HG02678 (cell line): ENCODE results near the gene RCAN3.
"Not testable (repeated sequence)": the region's sequence is repeated elsewhere in the genome, so short reads cannot be mapped to it uniquely, and the experiment has no call there.

Experiments
- ATAC-seq: cut with Tn5 transposase; IDR thresholded peaks from one replicate; pipeline ENCODE4 v1.9.1; 2021; ENCODE audit warnings: mild to moderate bottlenecking, moderate library complexity; ENCODE audit not compliant: unreplicated experiment

Gene RCAN3

GRCh38 chr1:24548070-24548469 lies 45.4 kb downstream of the RCAN3 start:
- no peak for ATAC-seq

DNA sequence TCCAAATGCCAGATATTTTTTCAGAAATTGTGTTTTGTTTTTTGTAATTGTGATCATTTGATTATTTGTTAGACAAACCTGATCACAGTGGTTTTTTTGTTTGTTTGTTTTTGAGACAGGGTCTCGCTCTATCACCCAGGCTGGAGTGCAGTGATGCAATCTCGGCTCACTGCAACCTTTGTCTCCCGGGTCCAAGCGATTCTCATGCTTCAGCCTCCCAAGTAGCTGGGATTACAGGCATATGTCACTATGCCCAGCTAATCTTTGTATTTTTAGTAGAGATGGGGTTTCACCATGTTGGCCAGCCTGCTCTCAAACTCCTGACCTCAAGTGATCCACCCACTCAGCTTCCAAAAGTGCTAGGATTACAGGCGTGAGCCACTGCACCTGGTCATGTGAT lies 46.6 kb downstream of the RCAN3 start:
- ATAC-seq = not testable (repeated sequence)

GRCh38 chr1:24551290-24551959 lies 48.8 kb downstream of the RCAN3 start:
- ATAC-seq = no peak

DNA sequence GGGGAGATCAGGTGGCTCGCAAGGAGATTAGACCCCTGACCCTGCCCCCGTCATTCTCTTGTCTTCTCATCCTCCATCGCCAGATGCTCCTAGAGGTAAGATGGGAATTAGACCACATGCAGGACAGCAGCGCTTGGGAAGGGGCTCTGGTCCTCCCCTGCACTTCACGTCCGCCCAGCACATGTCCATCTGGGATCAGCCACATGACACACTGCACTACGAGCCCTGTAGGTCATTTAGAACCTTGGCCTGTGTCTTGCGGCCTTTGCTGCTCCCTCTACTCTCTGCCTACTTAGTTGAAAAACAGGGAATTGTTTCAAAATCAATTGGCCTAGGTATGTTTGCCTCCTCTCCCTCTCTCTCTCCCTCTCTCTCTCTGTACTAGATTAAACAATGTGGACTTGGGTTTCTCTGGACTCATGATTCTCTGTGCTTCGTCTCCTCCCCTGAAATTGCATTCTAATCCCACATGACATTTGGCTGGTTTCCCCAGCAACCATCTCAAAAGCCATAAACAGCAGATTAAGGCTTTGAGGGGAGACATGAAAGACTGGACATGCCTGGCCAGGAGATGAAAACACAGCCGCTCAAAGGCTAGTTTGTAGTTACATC lies 49.4 kb downstream of the RCAN3 start:
- no peak for ATAC-seq

- ATAC-seq = no peak
Observed at GRCh38 chr1:24553931-24554330, 51.3 kb downstream of the RCAN3 start.

DNA sequence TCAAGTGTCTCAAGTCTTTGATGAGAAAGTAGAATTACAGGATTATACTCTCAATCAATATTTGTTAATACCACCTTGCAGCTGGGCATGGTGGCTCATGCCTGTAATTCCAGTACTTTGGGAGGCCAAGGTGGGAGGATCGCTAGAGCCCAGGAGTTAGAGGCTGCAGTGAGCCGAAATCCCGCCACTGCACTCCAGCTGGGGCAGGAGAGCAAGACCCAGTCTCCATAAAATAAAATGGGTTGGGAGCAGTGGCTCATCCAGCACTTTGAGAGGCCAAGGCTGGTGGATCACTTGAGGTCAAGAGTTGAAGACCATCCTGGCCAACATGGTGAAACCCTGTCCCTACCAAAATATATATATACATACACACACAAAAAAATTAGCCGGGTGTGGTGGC lies 52.1 kb downstream of the RCAN3 start:
- ATAC-seq = no peak

GRCh38 chr1:24555591-24556413 lies 53.2 kb downstream of the RCAN3 start, which contains the start of gene NCMAP:
Gene NCMAP, plus strand, starts transcription at chr1:24556087. Its CDS starts 39,344 bp downstream, at chr1:24595431.
- ATAC-seq = no peak

DNA sequence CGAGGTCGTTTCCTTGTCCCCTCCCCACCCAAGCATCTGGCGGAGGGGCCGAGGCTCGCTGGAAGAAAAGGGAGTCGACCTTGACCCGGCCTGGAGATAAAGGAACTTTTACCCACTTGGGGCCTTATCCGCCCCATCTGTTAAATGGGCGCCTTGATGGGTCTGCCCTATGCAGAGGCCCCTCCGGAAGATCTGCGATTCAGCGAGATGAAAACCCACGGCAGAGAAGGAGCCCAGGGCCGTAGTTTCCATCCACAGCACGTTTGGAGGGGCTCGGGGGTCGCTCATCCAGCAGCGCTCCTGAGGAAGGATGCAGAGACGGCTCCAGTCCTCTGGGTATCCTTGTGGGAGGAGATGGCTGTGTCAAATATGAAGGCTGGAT lies 53.8 kb downstream of the RCAN3 start:
- ATAC-seq = no peak

- no peak for ATAC-seq
Observed at GRCh38 chr1:24557220-24557619, 54.6 kb downstream of the RCAN3 start.

DNA sequence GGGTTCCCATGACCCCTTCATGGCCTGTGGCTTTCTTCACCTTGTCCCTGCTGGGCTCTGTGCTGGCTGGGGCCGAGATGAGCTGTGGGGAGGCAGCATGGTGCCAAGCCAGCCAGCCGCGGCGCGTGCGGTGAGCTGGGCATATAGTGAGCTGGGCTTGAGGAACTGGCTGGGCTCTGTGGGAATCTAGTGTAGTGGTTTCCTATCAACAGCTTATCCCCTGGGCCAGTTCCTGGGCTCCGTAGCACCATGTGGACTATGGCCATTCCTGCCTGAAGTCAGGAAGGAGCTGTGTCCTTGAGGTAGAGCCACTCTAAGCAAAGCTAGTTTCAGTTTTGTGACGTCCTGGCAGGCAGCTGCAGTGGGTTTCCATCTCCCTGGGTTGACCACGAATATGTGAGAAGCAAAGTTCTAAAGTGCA lies 55.1 kb downstream of the RCAN3 start:
- no peak for ATAC-seq

DNA sequence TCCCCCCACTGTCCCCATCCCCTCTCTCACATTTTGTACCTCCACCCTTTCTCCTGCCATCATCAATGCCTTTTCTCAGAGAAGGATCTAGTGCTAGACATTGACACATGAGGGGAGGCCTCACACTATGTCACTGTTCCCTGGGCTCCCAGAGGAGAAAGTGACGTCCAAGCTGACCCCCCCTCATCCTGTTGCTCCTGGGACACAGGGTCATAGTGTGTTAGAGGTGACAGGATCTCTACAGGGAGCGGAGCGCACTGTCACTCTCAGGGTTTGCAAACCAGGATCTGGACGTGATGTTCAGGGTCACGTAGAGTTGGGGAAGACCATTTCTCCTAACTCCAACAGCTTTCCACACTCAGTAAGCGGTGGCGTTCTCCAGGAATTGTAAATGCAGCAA lies 55.8 kb downstream of the RCAN3 start:
- no peak for ATAC-seq

GRCh38 chr1:24558902-24559791 lies 56.5 kb downstream of the RCAN3 start:
- no peak for ATAC-seq

DNA sequence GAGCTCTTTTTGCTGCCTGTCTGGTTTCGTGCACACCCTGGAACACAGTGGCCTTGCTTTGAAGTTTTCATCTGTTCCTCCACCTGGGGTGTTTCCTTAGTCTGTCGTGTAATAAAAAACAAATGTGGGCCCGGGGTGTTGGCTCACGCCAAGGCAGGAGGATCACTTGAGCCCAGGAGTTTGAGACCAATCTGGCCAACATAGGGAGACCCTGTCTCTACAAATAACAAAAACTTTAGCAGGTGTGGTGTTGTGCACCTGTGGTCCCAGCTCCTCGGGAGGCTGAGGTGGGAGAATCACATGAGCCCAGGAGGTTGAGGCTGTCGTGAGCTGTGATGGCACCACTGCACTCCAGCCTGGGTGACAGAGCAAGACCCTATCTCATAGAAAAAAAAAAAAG lies 57.7 kb downstream of the RCAN3 start:
- no peak for ATAC-seq

DNA sequence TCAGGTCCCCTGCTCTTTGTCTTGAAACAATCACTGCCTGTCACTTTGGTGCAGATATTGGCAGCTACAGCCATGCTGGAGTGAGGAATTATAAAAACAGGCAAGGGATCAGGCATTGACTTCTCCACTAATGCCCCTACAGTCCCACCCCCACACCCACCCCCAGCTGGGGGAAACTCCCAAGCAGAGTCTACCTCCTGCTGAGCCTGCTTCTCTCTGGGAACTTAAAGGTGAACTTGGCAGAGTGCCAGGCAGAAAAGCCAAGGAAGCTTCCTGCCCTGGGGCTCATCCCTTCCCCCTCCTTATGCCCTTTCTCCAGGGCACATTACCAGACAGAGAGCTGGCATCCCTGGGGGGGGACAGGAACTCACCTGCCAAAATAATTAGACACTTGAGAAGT lies 60.0 kb downstream of the RCAN3 start:
- ATAC-seq = no peak

DNA sequence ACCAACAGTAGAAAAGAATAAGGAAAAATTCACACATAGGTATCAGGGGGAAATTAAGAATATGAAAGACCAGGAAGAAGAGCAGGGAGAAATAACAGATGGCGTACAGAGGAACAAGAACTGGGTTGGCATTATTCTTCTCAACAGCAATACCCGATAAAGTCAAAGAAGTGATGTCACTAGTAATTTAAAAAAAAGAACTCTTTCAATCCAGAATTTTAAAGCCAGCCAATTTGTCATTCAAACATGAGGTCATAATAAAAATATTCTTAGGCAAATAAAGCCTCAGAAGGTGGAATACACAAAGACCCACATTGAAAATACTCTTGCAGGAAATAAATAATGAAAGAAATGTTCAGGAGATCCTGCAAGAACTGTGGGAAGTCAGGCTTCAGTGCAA lies 62.1 kb downstream of the RCAN3 start:
- no peak for ATAC-seq

GRCh38 chr1:24566236-24566867 lies 63.7 kb downstream of the RCAN3 start:
- ATAC-seq = no peak

DNA sequence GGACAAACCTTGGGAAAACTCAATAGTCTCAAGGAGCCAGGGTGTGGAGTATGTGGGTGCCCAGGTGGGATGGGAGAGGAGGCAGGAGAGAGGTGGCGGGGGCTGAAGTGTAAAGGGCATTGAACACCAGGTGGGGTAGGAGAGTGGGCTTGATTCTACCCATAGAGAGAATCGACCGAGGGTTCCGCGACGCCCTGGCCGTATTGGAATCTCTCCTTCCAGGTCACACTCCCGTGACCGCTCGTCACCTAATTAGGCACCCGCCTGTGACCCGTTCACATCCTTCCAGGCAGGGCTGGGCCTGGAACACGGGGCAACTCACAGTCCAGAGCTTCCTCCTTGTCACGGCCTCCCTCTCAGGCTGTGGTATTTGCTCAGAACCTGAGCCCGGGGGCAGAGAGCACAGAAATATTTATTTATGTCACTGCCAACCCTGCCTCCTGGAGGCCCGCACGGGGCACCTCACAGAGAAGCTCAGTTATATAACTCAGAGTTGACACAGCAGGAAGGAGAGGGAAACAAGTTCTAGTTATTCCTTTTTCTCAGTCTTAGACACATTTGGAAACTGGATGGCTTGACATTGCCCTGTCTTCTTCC lies 65.3 kb downstream of the RCAN3 start:
- ATAC-seq = no peak

DNA sequence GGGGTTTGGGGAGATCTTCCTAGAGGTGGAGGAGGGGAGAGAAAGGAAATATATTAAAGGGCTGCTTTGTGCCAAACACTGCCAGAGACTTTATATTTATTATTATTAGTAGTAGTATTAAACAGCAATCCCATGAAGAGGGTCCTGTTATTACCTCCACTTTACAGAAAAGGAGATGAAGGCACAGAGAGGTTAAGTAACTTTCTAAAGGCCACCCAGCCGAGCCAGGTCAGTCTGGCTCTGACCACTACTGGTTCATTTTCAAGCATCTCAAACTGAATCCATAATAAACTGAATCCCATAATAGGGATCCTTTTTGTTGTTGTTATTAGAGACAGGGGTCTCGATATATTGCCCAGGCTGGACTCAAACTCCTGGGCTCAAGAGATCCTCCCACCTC lies 65.8 kb downstream of the RCAN3 start:
- ATAC-seq = no peak

GRCh38 chr1:24570265-24571125 lies 67.9 kb downstream of the RCAN3 start:
- no peak for ATAC-seq
